DMS53 (cell line): Measurements from ENCODE around the gene DROSHA.

Source experiments
- DNase-seq: peaks from one replicate; lab custom pipeline; 2025; lab: John Stamatoyannopoulos, UW

Gene DROSHA

DNA sequence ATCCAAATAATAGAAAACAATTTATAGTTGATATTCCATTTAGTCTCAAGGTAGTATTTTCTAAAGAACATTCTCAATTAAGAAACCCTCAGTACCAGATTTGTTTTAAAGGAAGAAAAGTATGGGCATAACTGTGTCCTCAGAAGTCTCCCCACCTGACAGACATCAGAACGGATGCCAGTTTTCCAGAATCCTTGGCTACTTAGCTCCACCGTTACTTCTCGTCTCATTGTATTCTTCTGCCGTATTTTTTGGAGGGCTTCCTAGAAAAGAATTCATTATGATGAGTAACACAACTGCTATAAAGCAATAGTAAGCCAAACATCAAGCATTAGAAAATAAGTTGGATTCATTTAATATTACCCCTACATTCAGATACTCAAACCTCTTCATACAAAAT lies 67.8 kb downstream of the DROSHA start:
- no peak for DNase-seq

DNA sequence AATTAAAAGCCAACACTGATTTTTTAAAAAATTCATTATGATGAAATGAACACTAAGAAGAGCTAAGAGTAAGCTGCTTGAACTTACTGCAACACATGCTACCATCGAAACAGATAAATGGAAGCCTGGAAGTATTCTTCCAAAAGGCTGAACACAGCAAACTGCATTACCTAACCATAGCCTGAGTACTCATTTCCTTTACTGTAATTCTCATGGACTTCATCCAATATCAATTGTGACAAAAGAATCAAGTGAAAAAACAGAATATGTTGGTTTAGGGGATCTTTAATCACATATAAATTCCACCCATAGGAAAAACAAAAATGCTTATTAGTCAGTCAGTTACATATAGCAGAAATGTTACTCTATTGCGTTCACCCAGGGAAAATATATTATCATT lies 68.5 kb downstream of the DROSHA start:
- no peak for DNase-seq

- no peak for DNase-seq
Measured at GRCh38 chr5:31459594-31459993, 72.3 kb downstream of the DROSHA start.

- DNase-seq = no peak
Measured at GRCh38 chr5:31455172-31455571, 76.7 kb downstream of the DROSHA start.

GRCh38 chr5:31453522-31453921 lies 78.4 kb downstream of the DROSHA start:
- no peak for DNase-seq

- no peak for DNase-seq
Measured at GRCh38 chr5:31452314-31452713, 79.6 kb downstream of the DROSHA start.

DNA sequence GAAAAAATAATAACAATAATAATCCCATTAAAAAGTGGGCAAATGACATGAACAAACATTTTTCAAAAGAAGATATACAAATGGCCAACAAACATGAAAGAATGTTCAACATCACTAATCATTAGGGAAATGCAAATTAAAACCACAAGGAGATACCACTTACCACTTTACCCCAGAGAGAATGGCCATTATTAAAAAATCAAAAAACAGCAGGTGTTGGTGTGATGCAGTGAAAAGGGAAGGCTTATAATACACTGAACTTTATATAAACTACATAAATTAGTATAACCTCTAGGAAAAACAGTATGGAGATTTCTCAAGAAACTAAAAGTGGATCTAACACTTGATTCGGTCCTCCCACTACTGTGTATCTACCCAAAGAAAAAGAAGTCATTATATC lies 81.9 kb downstream of the DROSHA start:
- no peak for DNase-seq

- DNase-seq = no peak
Measured at GRCh38 chr5:31449174-31449573, 82.7 kb downstream of the DROSHA start.

DNA sequence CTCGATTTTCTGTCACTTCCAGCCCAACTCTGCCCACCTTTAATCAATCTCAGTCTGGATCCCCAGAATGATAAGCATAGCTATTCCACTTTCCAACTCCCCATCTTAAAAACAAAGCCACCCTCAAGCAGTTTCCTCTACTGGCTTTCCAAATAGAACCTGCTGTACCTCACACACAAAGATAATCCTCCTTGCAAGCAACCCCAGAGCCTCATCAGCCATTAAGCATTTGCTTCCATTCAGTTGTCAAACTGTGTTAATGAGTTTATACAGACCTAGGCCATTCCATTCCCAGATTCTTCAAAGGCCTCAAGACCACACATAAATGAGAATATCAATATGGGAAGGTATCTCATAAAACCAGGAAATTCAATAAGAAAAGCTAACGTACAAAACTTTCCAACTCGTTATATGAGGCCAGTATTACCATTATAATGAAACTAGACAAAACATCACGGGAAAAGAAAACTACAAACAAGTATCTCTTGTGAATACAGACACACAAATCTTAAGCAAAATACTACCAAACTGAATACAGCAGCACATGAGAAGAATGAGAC lies 86.8 kb downstream of the DROSHA start:
- DNase-seq = no peak

DNA sequence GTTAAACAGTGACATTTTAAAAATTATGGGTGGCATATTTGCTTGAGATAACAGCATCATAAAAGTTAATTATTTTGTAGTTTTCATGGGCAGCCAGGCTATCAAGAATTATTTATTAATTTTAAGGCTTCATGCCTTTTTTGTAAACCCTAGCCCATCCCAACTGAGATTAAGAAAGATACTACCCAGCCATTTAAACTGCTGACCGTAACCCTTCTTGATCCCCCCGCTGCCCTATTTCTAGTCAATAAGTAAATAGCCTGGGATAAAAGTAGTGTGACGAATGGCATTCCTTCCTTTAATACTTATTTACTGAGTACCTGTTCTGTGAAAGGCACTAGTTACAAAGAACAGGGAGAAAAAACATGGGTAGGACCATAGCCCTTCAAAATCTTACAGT lies 88.3 kb downstream of the DROSHA start:
- no peak for DNase-seq

- DNase-seq = no peak
Measured at GRCh38 chr5:31442058-31442745, 89.7 kb downstream of the DROSHA start.

DNA sequence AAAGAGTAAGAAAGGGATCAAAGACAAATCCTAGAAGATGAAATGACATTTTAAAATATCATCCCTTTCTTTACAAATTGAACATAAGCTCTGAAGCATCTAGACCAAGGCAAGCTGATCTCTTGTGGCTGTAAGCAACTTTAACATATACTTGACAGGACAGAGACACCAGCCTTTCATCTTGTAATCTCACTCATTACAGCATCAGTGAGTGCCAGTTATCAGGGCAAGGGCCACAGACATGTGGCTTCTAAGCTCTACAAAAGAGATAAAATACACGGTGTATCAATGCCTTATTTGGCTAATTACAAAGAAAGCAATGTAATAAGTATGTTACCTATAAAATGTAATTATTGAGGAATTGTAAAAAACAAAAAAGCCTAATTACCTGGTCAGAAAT lies 95.0 kb downstream of the DROSHA start:
- no peak for DNase-seq

DNA sequence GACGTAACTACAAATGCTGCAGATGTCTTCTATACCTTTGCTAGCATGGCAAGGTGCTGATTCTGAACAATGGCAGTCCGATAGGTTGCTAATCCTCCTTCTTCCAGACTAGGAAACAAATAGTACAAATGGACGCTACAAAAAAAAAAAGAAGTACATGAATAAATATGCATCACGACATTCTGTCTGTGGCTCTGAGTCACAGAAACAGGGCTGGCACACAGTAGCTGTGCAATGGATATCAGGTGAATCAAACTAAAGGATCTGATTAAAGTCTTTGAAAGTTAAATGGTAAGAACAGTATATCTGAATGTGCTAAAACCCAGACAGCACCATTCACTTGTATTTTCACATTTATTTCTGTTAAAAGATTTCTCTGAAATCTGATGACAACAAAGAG lies 96.2 kb downstream of the DROSHA start:
- no peak for DNase-seq

- DNase-seq = no peak
Measured at GRCh38 chr5:31434898-31435297, 97.0 kb downstream of the DROSHA start.

DNA sequence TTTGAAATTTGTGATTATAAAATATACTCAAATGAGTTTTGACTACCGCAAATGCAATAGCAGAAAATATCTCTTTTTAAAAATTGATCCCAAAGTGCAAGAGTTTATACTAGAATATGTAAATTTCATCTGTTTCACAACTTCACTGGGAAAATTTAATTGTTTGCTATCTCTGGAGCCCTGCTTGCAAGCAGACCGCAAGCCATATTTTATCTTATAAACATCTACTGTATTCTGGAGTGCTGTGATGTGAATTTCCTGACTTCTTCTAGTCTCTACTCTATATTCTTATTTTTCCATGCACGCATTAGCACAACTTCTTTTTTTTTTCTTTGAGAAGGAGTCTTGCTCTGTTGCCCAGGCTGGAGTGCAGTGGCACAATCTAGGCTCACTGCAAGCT lies 98.7 kb downstream of the DROSHA start:
- DNase-seq = no peak

GRCh38 chr5:31427724-31428309 lies 104.1 kb downstream of the DROSHA start:
- no peak for DNase-seq

DNA sequence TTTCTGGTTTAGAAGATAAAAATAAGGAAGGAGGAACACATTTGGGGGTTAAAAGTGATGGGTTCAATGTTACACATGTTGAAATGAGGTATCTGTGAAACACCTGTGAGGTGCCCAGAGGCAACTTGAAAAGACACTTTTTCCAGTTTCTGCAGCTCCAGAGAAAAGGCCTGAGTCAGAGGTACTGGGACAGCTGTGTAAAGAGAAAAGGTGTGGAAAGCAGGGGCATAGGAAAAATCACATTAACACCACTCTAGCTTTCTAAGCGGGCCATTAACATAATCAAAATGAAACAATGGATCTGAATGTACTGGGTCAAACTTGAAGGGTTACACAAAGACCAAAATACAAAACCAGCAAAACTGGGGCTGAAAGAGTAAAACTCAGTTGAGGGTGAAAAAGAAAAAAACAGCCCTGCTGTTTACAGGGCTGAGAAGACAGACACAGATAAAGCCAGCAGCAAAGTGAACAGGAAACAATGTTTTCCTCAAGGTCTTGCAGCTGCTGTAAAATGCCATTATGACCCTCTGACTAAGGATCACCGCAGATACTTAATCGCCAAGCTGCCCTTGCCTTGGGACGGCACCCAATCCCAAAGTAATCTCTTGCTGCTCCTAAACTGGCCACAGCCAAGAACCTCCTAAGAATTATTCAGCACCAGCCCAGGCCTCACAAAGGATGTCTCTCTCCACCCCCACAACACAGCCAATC lies 104.7 kb downstream of the DROSHA start:
- DNase-seq = no peak

- DNase-seq = no peak
Measured at GRCh38 chr5:31421806-31422586, 109.9 kb downstream of the DROSHA start.

- no peak for DNase-seq
Measured at GRCh38 chr5:31417512-31417911, 114.4 kb downstream of the DROSHA start.

DNA sequence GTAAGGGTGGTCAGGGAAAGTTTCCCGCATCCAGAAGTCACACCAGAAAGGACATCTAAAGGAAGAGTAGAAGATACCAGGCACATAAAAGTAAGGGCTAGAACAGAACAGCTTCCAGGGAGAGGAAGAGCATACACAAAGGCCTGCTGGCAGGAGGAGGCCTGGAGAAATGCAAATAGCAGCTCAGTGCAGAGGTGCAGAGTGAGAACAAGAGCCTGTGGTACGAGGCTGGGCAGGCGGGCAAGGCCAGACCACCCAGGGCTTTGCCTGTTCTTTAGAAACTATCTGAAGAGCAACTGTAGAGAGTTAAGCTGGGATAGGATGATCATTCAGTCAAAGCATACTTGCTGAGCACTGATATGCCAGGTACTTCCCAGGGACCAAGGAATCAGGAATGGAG lies 115.3 kb downstream of the DROSHA start:
- DNase-seq = no peak

DNA sequence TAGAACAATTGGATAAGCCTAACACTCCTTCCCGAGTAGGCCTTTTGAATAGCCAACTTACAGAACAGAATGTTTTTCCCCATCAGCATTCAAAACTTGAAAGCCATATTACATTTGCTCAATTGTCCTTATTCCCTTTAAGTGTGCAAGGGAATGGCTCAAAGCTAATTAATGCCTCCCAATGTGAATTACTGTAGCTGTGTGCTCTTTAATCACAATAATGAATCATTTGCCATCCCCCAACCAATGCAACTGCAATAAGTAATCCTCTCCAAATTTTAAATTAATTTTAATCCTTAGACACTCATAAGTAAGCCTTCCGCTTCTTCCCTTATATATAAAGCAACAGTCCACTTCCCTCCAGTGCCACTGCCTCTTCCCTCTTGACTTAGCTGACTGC lies 115.9 kb downstream of the DROSHA start:
- DNase-seq = no peak
